ENCODE data around the gene NRCAM. TPM values are rescaled to one million over a fixed set of nuclear protein-coding genes. Genes with fewer than 3 reads are reported as not detected.

Gene NRCAM
- total RNA-seq, 1 experiment from 2014 or later, result not detected

- no peak overlapping the region for H2AFZ ChIP-seq (ENCODE audit: low read length)
- H3K9me3 ChIP-seq (ENCODE audit: low read length), result no peaks in the 10 kb centered on the region
- no peak overlapping the region for H3K4me3 ChIP-seq (ENCODE audit: low read length)
- no peak overlapping the region for H3K9ac ChIP-seq (ENCODE audit: low read length)
- peaks cover 4% of the 10 kb centered on the region; the same call in 1 of the 2 replicates for H3K4me1 ChIP-seq (ENCODE audit: low read length)
- no peaks in the 10 kb centered on the region for H3K27me3 ChIP-seq (ENCODE audit: low read length)
- no peak overlapping the region for H3K27ac ChIP-seq (ENCODE audit: low read length)
- no peak overlapping the region for H3K4me2 ChIP-seq (ENCODE audit: low read depth, low read length, poor library complexity, severe bottlenecking)
- DNase-seq, result no peak
- H3K9me2 ChIP-seq (replicated peaks; ENCODE audit: insufficient read depth, low read length), result no peaks in the 10 kb centered on the region
- H3K79me2 ChIP-seq (ENCODE audit: low read length), result peaks cover 9% of the 10 kb centered on the region
- H4K20me1 ChIP-seq (ENCODE audit: insufficient read depth, low read depth, low read length), result no peaks in the 10 kb centered on the region
- peaks cover 30% of the 10 kb centered on the region for H3K36me3 ChIP-seq (ENCODE audit: insufficient read depth, low read length)
Measured at GRCh38 chr7:108488768-108489538, 32.7 kb upstream of the NRCAM start.

- no peak overlapping the region for H3K9ac ChIP-seq (ENCODE audit: low read length)
- no peaks in the 10 kb centered on the region for H3K27me3 ChIP-seq (ENCODE audit: low read length)
- H2AFZ ChIP-seq (ENCODE audit: low read length), result no peak overlapping the region
- H3K9me3 ChIP-seq (ENCODE audit: low read length), result no peaks in the 10 kb centered on the region
- peaks cover 6% of the 10 kb centered on the region for H3K79me2 ChIP-seq (ENCODE audit: low read length)
- H3K4me3 ChIP-seq (ENCODE audit: low read length), result no peak overlapping the region
- no peaks in the 10 kb centered on the region for H3K9me2 ChIP-seq (replicated peaks; ENCODE audit: insufficient read depth, low read length)
- peaks cover 4% of the 10 kb centered on the region; the same call in 1 of the 2 replicates for H3K4me1 ChIP-seq (ENCODE audit: low read length)
- no peak overlapping the region for H3K27ac ChIP-seq (ENCODE audit: low read length)
- no peak overlapping the region for H3K4me2 ChIP-seq (ENCODE audit: low read depth, low read length, poor library complexity, severe bottlenecking)
- no peaks in the 10 kb centered on the region for H4K20me1 ChIP-seq (ENCODE audit: insufficient read depth, low read depth, low read length)
- H3K36me3 ChIP-seq (ENCODE audit: insufficient read depth, low read length), result peaks cover 32% of the 10 kb centered on the region
- DNase-seq, result no peak
Measured at GRCh38 chr7:108487646-108488045, 31.4 kb upstream of the NRCAM start.

- DNase-seq, result no peak
- Histone ChIP-seq H3K4me3 (ENCODE audit: low read length) (no peak overlapping the region), H3K79me2 (ENCODE audit: low read length) (peaks cover 2% of the 10 kb centered on the region; the same call in 1 of the 2 replicates), H3K4me2 (ENCODE audit: low read depth, low read length, poor library complexity, severe bottlenecking) (no peak overlapping the region), H3K4me1 (ENCODE audit: low read length) (peaks cover 4% of the 10 kb centered on the region; the same call in 1 of the 2 replicates), H3K27me3 (ENCODE audit: low read length) (no peaks in the 10 kb centered on the region), H3K9me2 (replicated peaks; ENCODE audit: insufficient read depth, low read length) (no peaks in the 10 kb centered on the region), H2AFZ (ENCODE audit: low read length) (no peak overlapping the region), H3K27ac (ENCODE audit: low read length) (no peak overlapping the region), H4K20me1 (ENCODE audit: insufficient read depth, low read depth, low read length) (no peaks in the 10 kb centered on the region), H3K9me3 (ENCODE audit: low read length) (no peaks in the 10 kb centered on the region), H3K9ac (ENCODE audit: low read length) (no peak overlapping the region), H3K36me3 (ENCODE audit: insufficient read depth, low read length) (peaks cover 28% of the 10 kb centered on the region; the same call in 1 of the 2 replicates)
Measured at GRCh38 chr7:108486291-108486966, 30.2 kb upstream of the NRCAM start.

- H3K9ac ChIP-seq (ENCODE audit: low read length), result no peak overlapping the region
- H3K9me3 ChIP-seq (ENCODE audit: low read length), result no peaks in the 10 kb centered on the region
- no peaks in the 10 kb centered on the region for H3K79me2 ChIP-seq (ENCODE audit: low read length)
- no peaks in the 10 kb centered on the region for H3K9me2 ChIP-seq (replicated peaks; ENCODE audit: insufficient read depth, low read length)
- H3K27me3 ChIP-seq (ENCODE audit: low read length), result no peaks in the 10 kb centered on the region
- H3K4me1 ChIP-seq (ENCODE audit: low read length), result peaks cover 10% of the 10 kb centered on the region
- H3K4me3 ChIP-seq (ENCODE audit: low read length), result no peak overlapping the region
- no peak overlapping the region for H3K27ac ChIP-seq (ENCODE audit: low read length)
- H4K20me1 ChIP-seq (ENCODE audit: insufficient read depth, low read depth, low read length), result no peaks in the 10 kb centered on the region
- DNase-seq, result no peak
- peaks cover 31% of the 10 kb centered on the region; the same call in 1 of the 2 replicates for H3K36me3 ChIP-seq (ENCODE audit: insufficient read depth, low read length)
- no peak overlapping the region for H2AFZ ChIP-seq (ENCODE audit: low read length)
- H3K4me2 ChIP-seq (ENCODE audit: low read depth, low read length, poor library complexity, severe bottlenecking), result no peak overlapping the region
Measured at GRCh38 chr7:108484137-108484536, 27.9 kb upstream of the NRCAM start.

GRCh38 chr7:108480311-108480710 is 24.1 kb upstream of the NRCAM start:
- no peaks in the 10 kb centered on the region for H3K27me3 ChIP-seq (ENCODE audit: low read length)
- no peaks in the 10 kb centered on the region for H4K20me1 ChIP-seq (ENCODE audit: insufficient read depth, low read depth, low read length)
- H3K9me3 ChIP-seq (ENCODE audit: low read length), result no peaks in the 10 kb centered on the region
- H3K4me1 ChIP-seq (ENCODE audit: low read length), result peaks cover 7% of the 10 kb centered on the region
- H3K79me2 ChIP-seq (ENCODE audit: low read length), result no peaks in the 10 kb centered on the region
- no peak overlapping the region for H3K27ac ChIP-seq (ENCODE audit: low read length)
- peaks cover 30% of the 10 kb centered on the region for H3K36me3 ChIP-seq (ENCODE audit: insufficient read depth, low read length)
- no peak overlapping the region for H3K4me3 ChIP-seq (ENCODE audit: low read length)
- H3K9ac ChIP-seq (ENCODE audit: low read length), result no peak overlapping the region
- H2AFZ ChIP-seq (ENCODE audit: low read length), result no peak overlapping the region
- no peak for DNase-seq
- no peaks in the 10 kb centered on the region for H3K9me2 ChIP-seq (replicated peaks; ENCODE audit: insufficient read depth, low read length)
- no peak overlapping the region for H3K4me2 ChIP-seq (ENCODE audit: low read depth, low read length, poor library complexity, severe bottlenecking)

- H3K27me3 ChIP-seq (ENCODE audit: low read length), result no peaks in the 10 kb centered on the region
- DNase-seq, result no peak
- no peaks in the 10 kb centered on the region for H3K9me2 ChIP-seq (replicated peaks; ENCODE audit: insufficient read depth, low read length)
- no peak overlapping the region for H3K4me2 ChIP-seq (ENCODE audit: low read depth, low read length, poor library complexity, severe bottlenecking)
- no peak overlapping the region for H3K9ac ChIP-seq (ENCODE audit: low read length)
- no peak overlapping the region for H2AFZ ChIP-seq (ENCODE audit: low read length)
- H3K4me1 ChIP-seq (ENCODE audit: low read length), result peaks cover 7% of the 10 kb centered on the region
- H3K27ac ChIP-seq (ENCODE audit: low read length), result no peak overlapping the region
- H4K20me1 ChIP-seq (ENCODE audit: insufficient read depth, low read depth, low read length), result no peaks in the 10 kb centered on the region
- peaks cover 30% of the 10 kb centered on the region for H3K36me3 ChIP-seq (ENCODE audit: insufficient read depth, low read length)
- no peaks in the 10 kb centered on the region for H3K79me2 ChIP-seq (ENCODE audit: low read length)
- no peak overlapping the region for H3K4me3 ChIP-seq (ENCODE audit: low read length)
- no peaks in the 10 kb centered on the region for H3K9me3 ChIP-seq (ENCODE audit: low read length)
Measured at GRCh38 chr7:108479751-108480150, 23.5 kb upstream of the NRCAM start.

- no peak overlapping the region for H3K9ac ChIP-seq (ENCODE audit: low read length)
- H3K4me1 ChIP-seq (ENCODE audit: low read length), result peaks cover 7% of the 10 kb centered on the region
- no peak overlapping the region for H3K4me2 ChIP-seq (ENCODE audit: low read depth, low read length, poor library complexity, severe bottlenecking)
- H3K27me3 ChIP-seq (ENCODE audit: low read length), result no peaks in the 10 kb centered on the region
- H4K20me1 ChIP-seq (ENCODE audit: insufficient read depth, low read depth, low read length), result 0 out of 2 replicates have a peak, but pooled peaks cover 4% of the 10 kb centered on the region
- H3K27ac ChIP-seq (ENCODE audit: low read length), result no peak overlapping the region
- no peaks in the 10 kb centered on the region for H3K9me2 ChIP-seq (replicated peaks; ENCODE audit: insufficient read depth, low read length)
- H3K79me2 ChIP-seq (ENCODE audit: low read length), result no peaks in the 10 kb centered on the region
- DNase-seq, result no peak
- no peak overlapping the region for H2AFZ ChIP-seq (ENCODE audit: low read length)
- peaks cover 31% of the 10 kb centered on the region for H3K36me3 ChIP-seq (ENCODE audit: insufficient read depth, low read length)
- H3K4me3 ChIP-seq (ENCODE audit: low read length), result no peak overlapping the region
- H3K9me3 ChIP-seq (ENCODE audit: low read length), result no peaks in the 10 kb centered on the region
Measured at GRCh38 chr7:108479118-108479517, 22.9 kb upstream of the NRCAM start.

- DNase-seq, result no peak
- no peak overlapping the region for H3K27ac ChIP-seq (ENCODE audit: low read length)
- no peaks in the 10 kb centered on the region for H3K9me2 ChIP-seq (replicated peaks; ENCODE audit: insufficient read depth, low read length)
- no peak overlapping the region for H3K9ac ChIP-seq (ENCODE audit: low read length)
- H3K27me3 ChIP-seq (ENCODE audit: low read length), result no peaks in the 10 kb centered on the region
- H3K4me3 ChIP-seq (ENCODE audit: low read length), result no peak overlapping the region
- no peaks in the 10 kb centered on the region for H3K79me2 ChIP-seq (ENCODE audit: low read length)
- no peak overlapping the region for H2AFZ ChIP-seq (ENCODE audit: low read length)
- no peaks in the 10 kb centered on the region for H3K4me1 ChIP-seq (ENCODE audit: low read length)
- peaks cover 2% of the 10 kb centered on the region; the same call in 1 of the 2 replicates for H3K36me3 ChIP-seq (ENCODE audit: insufficient read depth, low read length)
- no peak overlapping the region for H3K4me2 ChIP-seq (ENCODE audit: low read depth, low read length, poor library complexity, severe bottlenecking)
- H4K20me1 ChIP-seq (ENCODE audit: insufficient read depth, low read depth, low read length), result no peaks in the 10 kb centered on the region
- no peaks in the 10 kb centered on the region for H3K9me3 ChIP-seq (ENCODE audit: low read length)
Measured at GRCh38 chr7:108468246-108468645, 12.0 kb upstream of the NRCAM start.
